Activated T-cell treated with anti-CD3 and anti-CD28 coated beads for 4 hours (primary cell): ENCODE results near the gene KIF1A.
"Not testable (repeated sequence)": the region's sequence is repeated elsewhere in the genome, so short reads cannot be mapped to it uniquely, and the experiment has no call there.

Experiments
- DNase-seq: peaks from one replicate; pipeline ENCODE4 v3.0.0-alpha.2; 2020

KIF1A gene

GRCh38 chr2:240699835-240700234 lies 120.2 kb downstream of the KIF1A start:
- DNase-seq: not testable (repeated sequence)

GRCh38 chr2:240698852-240699561 lies 121.0 kb downstream of the KIF1A start:
- DNase-seq: not testable (repeated sequence)

GRCh38 chr2:240696469-240696868 lies 123.5 kb downstream of the KIF1A start:
- not testable (repeated sequence) for DNase-seq

GRCh38 chr2:240695593-240695992 lies 124.4 kb downstream of the KIF1A start:
- DNase-seq: not testable (repeated sequence)

GRCh38 chr2:240694304-240694703 lies 125.7 kb downstream of the KIF1A start:
- not testable (repeated sequence) for DNase-seq

GRCh38 chr2:240692583-240693561 lies 127.1 kb downstream of the KIF1A start:
- DNase-seq: not testable (repeated sequence)

- not testable (repeated sequence) for DNase-seq
These were observed 128.2 kb downstream of the KIF1A start, which contains the start of gene AQP12A for GRCh38 chr2:240691631-240692420. Gene AQP12A, plus strand, starts transcription at chr2:240691866. Its CDS starts 48 bp downstream, at chr2:240691914.

GRCh38 chr2:240691075-240691427 lies 129.0 kb downstream of the KIF1A start:
- not testable (repeated sequence) for DNase-seq

- not testable (repeated sequence) for DNase-seq
These were observed 129.5 kb downstream of the KIF1A start for GRCh38 chr2:240690421-240691074.

GRCh38 chr2:240689975-240690374 lies 130.0 kb downstream of the KIF1A start:
- DNase-seq: no peak

GRCh38 chr2:240688553-240688919 lies 131.5 kb downstream of the KIF1A start:
- no peak for DNase-seq

GRCh38 chr2:240687741-240688552 lies 132.1 kb downstream of the KIF1A start:
- no peak for DNase-seq

- no peak for DNase-seq
These were observed 132.8 kb downstream of the KIF1A start for GRCh38 chr2:240687045-240687740.

GRCh38 chr2:240686460-240686859 lies 133.6 kb downstream of the KIF1A start:
- no peak for DNase-seq

- DNase-seq: no peak
These were observed 134.1 kb downstream of the KIF1A start for GRCh38 chr2:240685771-240686371.

GRCh38 chr2:240683980-240684728 lies 135.9 kb downstream of the KIF1A start:
- DNase-seq: not testable (repeated sequence)

GRCh38 chr2:240683329-240683979 lies 136.6 kb downstream of the KIF1A start:
- not testable (repeated sequence) for DNase-seq

- not testable (repeated sequence) for DNase-seq
These were observed 137.4 kb downstream of the KIF1A start, which contains the start of gene AQP12B for GRCh38 chr2:240682431-240683224. Gene AQP12B, minus strand, starts transcription at chr2:240682885. Its CDS starts 48 bp downstream, at chr2:240682837.
